BLaER1 treated with 17β-estradiol and CSF1 and Interleukin-3, amounts not matched to agents 10 nM and 100 nM (cell line): ENCODE results near the gene C13orf42.

Experiments used
- H3K27ac ChIP-seq, 11 experiments: shearing (Covaris generic); formaldehyde crosslinking; 2 replicates each; pipeline ENCODE4 v1.8.1; 2022
- H3K27me3 ChIP-seq, 11 experiments: shearing (Covaris generic); formaldehyde crosslinking; 2 replicates each; pipeline ENCODE4 v1.8.1; 2022
- H3K36me3 ChIP-seq, 11 experiments: shearing (Covaris generic); formaldehyde crosslinking; 2 replicates each; pipeline ENCODE4 v1.8.1; 2022
- H3K4me1 ChIP-seq, 10 experiments: shearing (Covaris generic); formaldehyde crosslinking; 2 replicates each; pipeline ENCODE4 v1.8.1; 2022
- H3K4me2 ChIP-seq, 11 experiments: shearing (Covaris generic); formaldehyde crosslinking; 2 replicates each; pipeline ENCODE4 v1.8.1; 2022
- H3K4me3 ChIP-seq, 10 experiments: shearing (Covaris generic); formaldehyde crosslinking; 2 replicates each; pipeline ENCODE4 v1.8.1; 2022
- H3K9ac ChIP-seq, 11 experiments: shearing (Covaris generic); formaldehyde crosslinking; 2 replicates each; pipeline ENCODE4 v1.8.1; 2022
- H3K9me3 ChIP-seq, 11 experiments: shearing (Covaris generic); formaldehyde crosslinking; replicated peaks in 1 of 11; 2 replicates each; pipeline ENCODE4 v1.8.1; 2022
- H4K20me1 ChIP-seq, 11 experiments: shearing (Covaris generic); formaldehyde crosslinking; 2 replicates each; pipeline ENCODE4 v1.8.1; 2022
- Cebpa-rat ChIP-seq, 11 experiments: shearing (Covaris generic); IDR thresholded peaks; 2 replicates each; pipeline ENCODE4 v1.8.1; 2022

C13orf42 gene

DNA sequence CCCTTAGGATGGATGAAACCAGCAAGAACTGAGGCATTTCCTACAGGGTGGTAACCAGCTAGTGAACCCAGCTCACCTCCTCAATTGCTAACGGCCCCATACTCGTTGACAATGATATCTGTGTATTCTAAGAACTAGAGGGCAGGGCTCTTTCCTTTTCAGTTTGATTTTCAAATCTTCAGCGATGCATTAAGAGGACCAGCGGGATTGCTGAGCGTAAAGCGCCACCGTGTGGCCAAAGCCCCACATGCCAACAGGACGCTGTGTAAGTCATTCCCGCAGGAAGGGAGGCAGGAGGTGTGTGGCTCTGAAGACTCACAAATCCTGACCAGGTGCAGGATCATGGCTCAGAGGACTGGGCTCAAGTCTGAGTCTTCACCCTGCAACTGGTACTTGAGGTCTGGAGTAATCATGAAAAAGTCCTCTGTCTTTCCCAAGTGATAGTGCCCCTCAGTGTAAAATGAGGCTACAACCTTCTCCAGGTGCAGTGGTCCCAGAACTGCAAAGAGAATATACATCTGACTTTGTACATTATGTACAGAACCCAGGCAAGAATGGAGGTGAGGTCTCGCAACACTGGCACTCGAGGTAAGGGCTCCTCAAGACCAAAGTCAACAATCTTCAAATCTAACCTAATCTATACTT, 40.9 kb downstream of the C13orf42 start:
- H3K36me3 ChIP-seq = no peaks in the 10 kb centered on the region
- H4K20me1 ChIP-seq = no peaks in the 10 kb centered on the region

DNA sequence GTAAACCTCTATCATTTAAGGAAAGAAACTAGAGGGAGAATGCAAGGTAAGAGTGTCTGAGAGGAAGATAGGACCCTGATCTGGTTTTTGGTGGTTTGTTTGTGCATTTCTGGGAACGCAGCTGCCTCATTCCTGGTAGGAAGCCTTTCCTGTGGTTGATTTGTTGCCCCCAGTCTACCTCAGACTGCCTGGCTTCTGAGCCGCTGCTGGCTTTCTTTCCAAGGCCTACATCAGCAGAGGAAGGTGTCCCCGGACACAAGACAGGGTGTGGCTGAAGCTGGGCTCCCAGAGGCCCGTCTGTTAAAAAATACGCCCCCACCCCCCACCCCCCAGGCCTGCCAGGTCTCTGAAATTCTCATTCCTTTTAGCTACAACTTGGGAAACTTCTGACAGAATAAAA, 42.6 kb downstream of the C13orf42 start:
- H3K36me3 ChIP-seq = no peaks in the 10 kb centered on the region
- peak overlapping the region in 2 of 11 experiments; percentile 13 to 59; a peak in 1 of 22 replicates for H3K4me2 ChIP-seq
- no peaks in the 10 kb centered on the region for H3K27me3 ChIP-seq
- H3K4me1 ChIP-seq = peaks cover 35 to 61% (median 49%) of the 10 kb centered on the region in 10 experiments
- no peak for TF ChIP-seq Cebpa-rat (IDR thresholded peaks at IDR 0.05)
- H4K20me1 ChIP-seq = no peaks in the 10 kb centered on the region
- H3K4me3 ChIP-seq = no peak overlapping the region
- no peak overlapping the region for H3K27ac ChIP-seq
- no peaks in the 10 kb centered on the region for H3K9me3 ChIP-seq
- no peak overlapping the region for H3K9ac ChIP-seq

More for the DNA sequence above, 40.9 kb downstream of the C13orf42 start:
- no peak overlapping the region for H3K4me3 ChIP-seq
- H3K9me3 ChIP-seq = no peaks in the 10 kb centered on the region
- H3K4me1 ChIP-seq = peaks cover 35 to 61% (median 49%) of the 10 kb centered on the region in 10 experiments
- no peaks in the 10 kb centered on the region for H3K27me3 ChIP-seq
- H3K9ac ChIP-seq = peak overlapping the region in 2 of 11 experiments; percentile 3 to 39; a peak in 2 of 22 replicates
- H3K27ac ChIP-seq = no peak overlapping the region; a peak in 1 of 22 replicates
- TF ChIP-seq Cebpa-rat (IDR thresholded peaks at IDR 0.05) = no peak
- peak overlapping the region in 10 of 11 experiments; percentile 20 to 59 (median 40); a peak in 18 of 22 replicates for H3K4me2 ChIP-seq

DNA sequence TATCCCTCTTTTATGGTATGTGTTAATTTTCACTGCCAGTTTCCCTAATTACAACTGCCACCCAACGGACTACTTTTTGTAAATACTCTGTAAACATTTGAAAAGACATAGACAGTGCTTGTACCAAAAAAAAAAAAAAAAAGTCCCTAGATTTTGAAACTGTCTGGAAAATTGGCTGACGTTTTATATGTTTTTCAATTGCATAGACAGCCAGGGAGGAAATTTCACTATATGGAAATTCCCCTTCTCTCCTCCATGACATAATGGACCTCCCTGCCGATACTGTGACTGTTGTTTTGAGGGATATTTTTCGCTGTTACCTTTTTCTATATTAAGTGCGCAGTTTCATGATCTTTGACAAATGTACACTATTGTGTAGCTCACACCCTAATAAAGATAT, 43.4 kb downstream of the C13orf42 start:
- Histone ChIP-seq H3K9me3 (no peaks in the 10 kb centered on the region), H3K4me1 (peaks cover 35 to 61% (median 49%) of the 10 kb centered on the region in 10 experiments), H3K4me2 (peak overlapping the region in 5 of 11 experiments; percentile 7 to 36 (median 15); a peak in 3 of 22 replicates), H3K27me3 (no peaks in the 10 kb centered on the region), H3K36me3 (no peaks in the 10 kb centered on the region), H3K9ac (no peak overlapping the region), H3K27ac (no peak overlapping the region), H3K4me3 (no peak overlapping the region), H4K20me1 (no peaks in the 10 kb centered on the region)
- TF ChIP-seq Cebpa-rat (IDR thresholded peaks at IDR 0.05) = no peak

DNA sequence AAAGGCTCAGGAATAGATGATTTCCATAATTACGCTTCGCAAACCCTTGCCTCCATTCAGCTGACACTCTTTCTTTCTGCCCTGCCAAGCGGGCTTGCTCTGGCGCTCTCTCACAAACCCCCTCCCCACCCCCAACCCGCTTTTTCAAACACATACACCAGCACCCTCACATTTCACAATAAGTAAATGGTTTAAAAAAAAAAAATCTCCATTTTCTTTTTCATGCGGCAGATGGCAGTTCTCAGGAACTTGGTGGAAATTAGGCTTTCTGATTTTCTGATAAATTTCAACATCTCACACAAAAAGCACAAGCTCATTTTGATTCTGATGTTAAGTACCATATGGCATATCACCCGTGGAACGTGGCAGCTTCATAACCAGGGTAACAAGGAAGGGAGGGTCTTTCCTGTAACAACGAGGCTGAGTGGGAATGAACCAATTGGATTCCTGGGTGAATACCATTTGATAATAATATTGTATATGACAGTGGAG, 43.8 kb downstream of the C13orf42 start:
- H3K9me3 ChIP-seq = no peaks in the 10 kb centered on the region
- TF ChIP-seq Cebpa-rat (IDR thresholded peaks at IDR 0.05) = no peak
- no peak overlapping the region for H3K4me3 ChIP-seq
- peaks cover 35 to 60% (median 49%) of the 10 kb centered on the region in 10 experiments for H3K4me1 ChIP-seq
- no peaks in the 10 kb centered on the region for H3K27me3 ChIP-seq
- H3K9ac ChIP-seq = no peak overlapping the region
- no peak overlapping the region; a peak in 1 of 22 replicates for H3K27ac ChIP-seq
- H3K4me2 ChIP-seq = peak overlapping the region in 9 of 11 experiments; percentile 10 to 66 (median 52); a peak in 8 of 22 replicates
- H4K20me1 ChIP-seq = no peaks in the 10 kb centered on the region
- H3K36me3 ChIP-seq = no peaks in the 10 kb centered on the region

DNA sequence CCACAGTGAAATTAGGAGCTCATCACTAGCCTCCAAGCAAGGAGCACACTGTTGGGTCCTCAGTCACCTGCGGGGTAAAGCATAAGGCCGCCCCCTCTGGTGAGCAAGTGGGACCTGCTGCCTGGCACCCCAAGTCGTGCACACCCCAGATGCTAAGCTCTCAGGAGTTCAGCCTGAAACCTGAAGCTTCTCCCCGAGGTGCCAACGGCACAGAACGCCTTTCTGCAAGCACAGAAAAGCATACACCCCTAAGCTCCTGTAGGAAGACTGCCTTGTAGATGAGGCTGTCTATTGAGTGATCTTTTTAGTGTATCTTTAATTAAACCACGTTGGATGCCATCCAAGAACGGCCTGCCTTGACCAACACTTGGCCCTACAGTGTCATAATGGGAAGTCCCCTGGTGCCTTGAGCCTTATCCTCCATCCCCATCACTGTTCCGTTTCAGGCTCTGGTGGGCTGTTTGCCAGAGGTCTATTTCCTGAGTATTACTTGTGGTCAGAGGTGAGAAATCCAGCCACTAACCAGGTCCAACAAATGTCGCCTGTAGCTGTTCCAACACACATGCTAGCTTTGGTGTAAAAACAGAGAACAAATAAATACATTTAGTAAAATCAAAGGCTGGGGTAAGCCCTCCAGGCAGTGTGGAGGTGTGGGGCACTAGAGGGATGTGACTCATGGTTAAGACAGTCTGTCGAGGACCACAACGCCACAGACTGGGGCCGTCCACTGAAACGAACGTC, 44.8 kb downstream of the C13orf42 start:
- TF ChIP-seq Cebpa-rat (IDR thresholded peaks at IDR 0.05) = no peak
- no peaks in the 10 kb centered on the region for H3K27me3 ChIP-seq

DNA sequence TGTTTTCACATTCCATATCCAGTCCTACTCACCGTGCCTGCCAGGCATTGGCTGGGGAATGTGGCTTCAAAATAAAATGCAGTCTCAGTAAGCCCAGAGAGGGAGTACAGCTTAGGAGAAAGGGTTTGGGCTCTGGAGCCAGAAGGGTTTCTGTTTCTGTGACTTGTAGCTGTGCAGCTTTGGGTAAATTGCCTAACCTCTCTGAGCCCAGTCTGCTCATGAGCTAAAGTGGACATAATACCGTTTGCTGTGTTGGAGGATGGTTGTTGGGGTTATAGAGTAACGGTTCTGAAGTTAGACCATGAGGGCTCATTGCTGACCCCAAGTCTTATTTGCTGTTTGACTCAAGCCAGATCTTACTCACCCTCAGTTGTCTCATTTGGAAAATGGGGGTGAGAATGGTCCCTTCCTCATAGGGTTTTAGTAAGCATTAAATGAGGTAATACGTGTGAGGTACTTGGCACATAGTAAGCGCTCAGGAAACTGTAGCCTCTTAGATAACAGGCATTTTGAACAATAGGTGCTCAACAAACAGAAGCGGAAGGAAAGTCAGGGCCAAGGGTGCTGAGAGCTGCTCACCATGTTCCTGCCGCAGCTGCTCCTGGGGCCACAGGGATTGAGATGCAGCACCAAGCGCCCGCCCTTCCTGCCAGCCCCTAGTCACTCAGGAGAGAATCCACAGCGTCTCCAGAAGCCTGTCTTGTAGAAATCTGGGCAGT, 45.5 kb downstream of the C13orf42 start:
- H3K9ac ChIP-seq = no peak overlapping the region
- no peaks in the 10 kb centered on the region for H3K36me3 ChIP-seq
- H3K4me2 ChIP-seq = peak overlapping the region; percentile 34 to 66 (median 52); a peak in 20 of 22 replicates
- no peaks in the 10 kb centered on the region for H4K20me1 ChIP-seq
- H3K4me3 ChIP-seq = no peak overlapping the region
- H3K27me3 ChIP-seq = no peaks in the 10 kb centered on the region
- H3K27ac ChIP-seq = no peak overlapping the region
- peaks cover 24 to 46% (median 37%) of the 10 kb centered on the region in 10 experiments for H3K4me1 ChIP-seq
- no peak for TF ChIP-seq Cebpa-rat (IDR thresholded peaks at IDR 0.05)
- no peaks in the 10 kb centered on the region for H3K9me3 ChIP-seq

More for the DNA sequence above, 44.8 kb downstream of the C13orf42 start:
- Histone ChIP-seq H3K4me3 (no peak overlapping the region), H3K4me1 (peaks cover 31 to 53% (median 44%) of the 10 kb centered on the region in 10 experiments), H4K20me1 (no peaks in the 10 kb centered on the region), H3K9me3 (no peaks in the 10 kb centered on the region), H3K4me2 (peak overlapping the region; percentile 34 to 66 (median 52); a peak in 21 of 22 replicates), H3K36me3 (no peaks in the 10 kb centered on the region), H3K27ac (no peak overlapping the region; a peak in 1 of 22 replicates), H3K9ac (no peak overlapping the region)

DNA sequence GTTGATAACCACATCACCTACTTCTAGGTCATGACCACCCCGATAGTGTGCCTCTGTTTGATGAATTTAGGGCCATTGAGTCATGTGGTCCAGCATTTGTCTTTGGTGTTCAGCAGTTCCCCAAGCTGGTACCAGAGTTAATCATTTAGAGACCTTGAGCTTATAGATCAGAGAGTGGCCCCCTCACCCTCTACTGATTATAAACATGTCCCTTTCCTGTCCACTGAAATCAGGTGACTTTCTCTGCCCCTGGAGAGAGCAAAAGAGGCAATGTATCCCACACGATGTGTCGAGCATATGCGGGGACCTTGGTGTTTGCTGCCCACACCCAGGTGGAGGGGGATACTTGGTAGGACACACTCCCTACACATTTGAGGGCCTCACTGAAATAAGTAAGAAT, 46.3 kb downstream of the C13orf42 start:
- H4K20me1 ChIP-seq = no peaks in the 10 kb centered on the region
- no peaks in the 10 kb centered on the region for H3K27me3 ChIP-seq
- H3K36me3 ChIP-seq = no peaks in the 10 kb centered on the region
- H3K9ac ChIP-seq = no peak overlapping the region
- H3K4me3 ChIP-seq = no peak overlapping the region
- H3K27ac ChIP-seq = no peak overlapping the region
- no peak for TF ChIP-seq Cebpa-rat (IDR thresholded peaks at IDR 0.05)
- no peaks in the 10 kb centered on the region for H3K9me3 ChIP-seq
- H3K4me2 ChIP-seq = no peak overlapping the region
- peaks cover 19 to 38% (median 29%) of the 10 kb centered on the region in 10 experiments for H3K4me1 ChIP-seq

DNA sequence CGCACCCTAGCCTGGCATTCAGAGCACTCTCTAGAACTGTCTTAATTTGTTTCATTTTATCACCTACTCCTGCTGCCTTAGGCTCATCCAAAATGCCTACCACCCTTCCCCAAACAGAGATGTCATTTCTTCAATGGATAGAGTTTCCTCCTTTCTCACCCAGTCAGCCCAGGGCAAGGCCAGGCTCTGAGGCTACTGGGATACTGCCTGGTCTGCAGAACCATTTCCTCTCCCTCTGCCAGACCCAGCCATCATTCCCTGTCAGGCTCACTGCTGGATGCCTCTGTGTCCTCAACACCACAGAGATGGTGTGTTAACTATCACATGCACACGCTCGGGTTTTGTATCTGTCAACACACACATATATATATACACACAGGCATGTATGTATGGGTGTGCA, 47.2 kb downstream of the C13orf42 start:
- Histone ChIP-seq H3K4me1 (peaks cover 17 to 31% (median 26%) of the 10 kb centered on the region in 10 experiments), H3K27me3 (no peaks in the 10 kb centered on the region), H3K9ac (no peak overlapping the region), H3K4me2 (no peak overlapping the region), H3K9me3 (no peaks in the 10 kb centered on the region), H3K4me3 (no peak overlapping the region), H3K27ac (no peak overlapping the region), H4K20me1 (no peaks in the 10 kb centered on the region), H3K36me3 (no peaks in the 10 kb centered on the region)
- TF ChIP-seq Cebpa-rat (IDR thresholded peaks at IDR 0.05) = no peak
